ENCODE measurements around the gene ARFRP1. TPM values are rescaled to one million over a fixed set of nuclear protein-coding genes. Genes with fewer than 3 reads are reported as not detected.

ARFRP1 gene
- total RNA-seq, 1 experiment from 2014 or later = 30.2 TPM

GRCh38 chr20:63662813-63663189, 45.0 kb downstream of the ARFRP1 start (continued):
- no peak for TF ChIP-seq E2F1 (CRISPR knock-in tag; IDR thresholded peaks at IDR 0.05)
- no peak for TF ChIP-seq TP53 (CRISPR knock-in tag; IDR thresholded peaks at IDR 0.05)
- no peak for TF ChIP-seq ZNF232 (CRISPR knock-in tag; IDR thresholded peaks at IDR 0.05)
- TF ChIP-seq ATF2 (CRISPR knock-in tag; IDR thresholded peaks at IDR 0.05; ENCODE audit: borderline replicate concordance, low read depth) = no peak
- no peak for TF ChIP-seq NR1H2 (CRISPR knock-in tag; IDR thresholded peaks at IDR 0.05)
- no peak for TF ChIP-seq JAZF1 (CRISPR knock-in tag; IDR thresholded peaks at IDR 0.05)
- no peak for TF ChIP-seq ZNF416 (CRISPR knock-in tag; IDR thresholded peaks at IDR 0.05)
- no peak for TF ChIP-seq CDX4 (CRISPR knock-in tag; IDR thresholded peaks at IDR 0.05; ENCODE audit: borderline replicate concordance)
- TF ChIP-seq SMAD3 (CRISPR knock-in tag; IDR thresholded peaks at IDR 0.05; ENCODE audit: borderline replicate concordance) = no peak

GRCh38 chr20:63661959-63662812, 45.6 kb downstream of the ARFRP1 start:
- POLR2A ChIA-PET = no interaction called here
- CTCF ChIA-PET = interaction anchor here (0.6 to 1.2 kb wide), 2 partner anchors 113 kb away, joined by 4 read pairs; no protein-coding TSS in a partner anchor
- Mint-ChIP-seq H3K4me1 (peaks cover 10% of the 10 kb centered on the region), H3K36me3 (peaks cover 13% of the 10 kb centered on the region), H3K9me3 (no peaks in the 10 kb centered on the region), H3K4me3 (no peak overlapping the region), H3K27ac (no peak overlapping the region), H3K27me3 (ENCODE audit: low read depth) (no peaks in the 10 kb centered on the region)
- no peak for DNase-seq (ENCODE audit: low spot score)
- ATAC-seq = no peak
- no peak for TF ChIP-seq NFYB (CRISPR knock-in tag; conservative IDR thresholded peaks at IDR 0.05; ENCODE audit: low read depth)
- no peak for TF ChIP-seq ZBTB43 (CRISPR knock-in tag; IDR thresholded peaks at IDR 0.05)
- no peak for TF ChIP-seq TCF7 (CRISPR knock-in tag; IDR thresholded peaks at IDR 0.05; ENCODE audit: low read depth)
- TF ChIP-seq KAT7 (CRISPR knock-in tag; IDR thresholded peaks at IDR 0.05; ENCODE audit: borderline replicate concordance) = no peak
- no peak for TF ChIP-seq TP53 (CRISPR knock-in tag; IDR thresholded peaks at IDR 0.05)
- TF ChIP-seq ARID4B (CRISPR knock-in tag; IDR thresholded peaks at IDR 0.05; ENCODE audit: borderline replicate concordance) = no peak
- TF ChIP-seq MXD4 (CRISPR knock-in tag; IDR thresholded peaks at IDR 0.05; ENCODE audit: borderline replicate concordance) = no peak
- no peak for TF ChIP-seq ZNF281 (CRISPR knock-in tag; IDR thresholded peaks at IDR 0.05)
- TF ChIP-seq ATF6 (CRISPR knock-in tag; IDR thresholded peaks at IDR 0.05) = no peak
- no peak for TF ChIP-seq IRF2 (CRISPR knock-in tag; IDR thresholded peaks at IDR 0.05; ENCODE audit: borderline replicate concordance, low read depth)
- TF ChIP-seq USF1 (CRISPR knock-in tag; IDR thresholded peaks at IDR 0.05) = no peak
- TF ChIP-seq CREM (CRISPR knock-in tag; IDR thresholded peaks at IDR 0.05) = no peak
